ENCODE measurements around the gene INSC.

GRCh38 chr11:15196704-15197103, 82.0 kb downstream of the INSC start:
- no peak for TF ChIP-seq POLR2A (IDR thresholded peaks at IDR 0.05)
- no peak for TF ChIP-seq CTCF (IDR thresholded peaks at IDR 0.05)
